ENCODE measurements around the gene STK11IP.

STK11IP gene

DNA sequence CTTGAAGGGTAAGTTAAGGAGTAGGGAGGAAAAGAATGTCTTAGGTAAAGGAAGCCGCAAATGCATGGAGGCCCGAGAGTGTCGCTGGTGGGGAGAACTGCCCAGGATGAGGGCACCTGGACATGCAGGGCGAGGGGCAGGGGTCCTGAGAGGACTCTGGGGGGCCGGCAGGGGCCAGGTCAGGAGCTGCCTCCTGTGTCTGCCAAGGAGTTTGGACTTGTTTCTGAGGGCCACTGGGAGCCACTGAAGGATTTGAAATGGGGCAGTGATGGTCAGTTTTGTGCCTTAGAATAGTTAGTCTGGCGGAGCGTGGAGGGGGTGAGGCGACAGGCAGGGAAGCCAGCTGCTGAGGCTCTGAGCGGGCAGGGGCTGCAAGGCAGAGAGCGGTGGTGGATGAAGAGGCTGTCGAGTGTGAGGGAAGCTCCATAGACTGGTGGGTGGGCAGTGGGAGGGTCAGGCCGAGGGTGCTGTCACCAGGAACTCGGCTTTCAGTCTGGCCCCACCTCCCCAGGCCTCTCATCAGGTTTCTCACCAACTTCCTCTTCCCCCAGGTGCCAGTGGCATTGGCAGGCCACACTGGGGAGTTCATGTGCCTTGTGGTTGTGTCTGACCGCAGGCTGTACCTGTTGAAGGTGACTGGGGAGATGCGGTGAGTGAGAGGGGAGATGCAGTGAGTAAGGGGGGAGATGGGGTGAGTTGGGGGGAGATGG is 15.1 kb downstream of the STK11IP start:
- no peaks in the 10 kb centered on the region for H3K27me3 ChIP-seq (ENCODE audit: insufficient read depth, poor library complexity, severe bottlenecking)
- no peak overlapping the region for H3K4me3 ChIP-seq (replicated peaks; ENCODE audit: insufficient read depth, low read length)
- DNase-seq (ENCODE audit: low read depth in 1 of 2, low spot score in 1 of 2), result peak; percentile 46 to 62
- TF ChIP-seq GABPA (IDR thresholded peaks at IDR 0.05; ENCODE audit: low read depth) (no peak), POLR2AphosphoS5 (IDR thresholded peaks at IDR 0.05; ENCODE audit: low read depth) (no peak), SPI1 (IDR thresholded peaks at IDR 0.05; ENCODE audit: borderline replicate concordance, low read depth) (no peak)
- TF ChIP-seq, protein P1, sequence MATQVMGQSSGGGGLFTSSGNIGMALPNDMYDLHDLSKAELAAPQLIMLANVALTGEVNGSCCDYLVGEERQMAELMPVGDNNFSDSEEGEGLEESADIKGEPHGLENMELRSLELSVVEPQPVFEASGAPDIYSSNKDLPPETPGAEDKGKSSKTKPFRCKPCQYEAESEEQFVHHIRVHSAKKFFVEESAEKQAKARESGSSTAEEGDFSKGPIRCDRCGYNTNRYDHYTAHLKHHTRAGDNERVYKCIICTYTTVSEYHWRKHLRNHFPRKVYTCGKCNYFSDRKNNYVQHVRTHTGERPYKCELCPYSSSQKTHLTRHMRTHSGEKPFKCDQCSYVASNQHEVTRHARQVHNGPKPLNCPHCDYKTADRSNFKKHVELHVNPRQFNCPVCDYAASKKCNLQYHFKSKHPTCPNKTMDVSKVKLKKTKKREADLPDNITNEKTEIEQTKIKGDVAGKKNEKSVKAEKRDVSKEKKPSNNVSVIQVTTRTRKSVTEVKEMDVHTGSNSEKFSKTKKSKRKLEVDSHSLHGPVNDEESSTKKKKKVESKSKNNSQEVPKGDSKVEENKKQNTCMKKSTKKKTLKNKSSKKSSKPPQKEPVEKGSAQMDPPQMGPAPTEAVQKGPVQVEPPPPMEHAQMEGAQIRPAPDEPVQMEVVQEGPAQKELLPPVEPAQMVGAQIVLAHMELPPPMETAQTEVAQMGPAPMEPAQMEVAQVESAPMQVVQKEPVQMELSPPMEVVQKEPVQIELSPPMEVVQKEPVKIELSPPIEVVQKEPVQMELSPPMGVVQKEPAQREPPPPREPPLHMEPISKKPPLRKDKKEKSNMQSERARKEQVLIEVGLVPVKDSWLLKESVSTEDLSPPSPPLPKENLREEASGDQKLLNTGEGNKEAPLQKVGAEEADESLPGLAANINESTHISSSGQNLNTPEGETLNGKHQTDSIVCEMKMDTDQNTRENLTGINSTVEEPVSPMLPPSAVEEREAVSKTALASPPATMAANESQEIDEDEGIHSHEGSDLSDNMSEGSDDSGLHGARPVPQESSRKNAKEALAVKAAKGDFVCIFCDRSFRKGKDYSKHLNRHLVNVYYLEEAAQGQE (IDR thresholded peaks at IDR 0.05; ENCODE audit: insufficient replicate concordance, low read depth), result no peak
- TF ChIP-seq, protein P2, sequence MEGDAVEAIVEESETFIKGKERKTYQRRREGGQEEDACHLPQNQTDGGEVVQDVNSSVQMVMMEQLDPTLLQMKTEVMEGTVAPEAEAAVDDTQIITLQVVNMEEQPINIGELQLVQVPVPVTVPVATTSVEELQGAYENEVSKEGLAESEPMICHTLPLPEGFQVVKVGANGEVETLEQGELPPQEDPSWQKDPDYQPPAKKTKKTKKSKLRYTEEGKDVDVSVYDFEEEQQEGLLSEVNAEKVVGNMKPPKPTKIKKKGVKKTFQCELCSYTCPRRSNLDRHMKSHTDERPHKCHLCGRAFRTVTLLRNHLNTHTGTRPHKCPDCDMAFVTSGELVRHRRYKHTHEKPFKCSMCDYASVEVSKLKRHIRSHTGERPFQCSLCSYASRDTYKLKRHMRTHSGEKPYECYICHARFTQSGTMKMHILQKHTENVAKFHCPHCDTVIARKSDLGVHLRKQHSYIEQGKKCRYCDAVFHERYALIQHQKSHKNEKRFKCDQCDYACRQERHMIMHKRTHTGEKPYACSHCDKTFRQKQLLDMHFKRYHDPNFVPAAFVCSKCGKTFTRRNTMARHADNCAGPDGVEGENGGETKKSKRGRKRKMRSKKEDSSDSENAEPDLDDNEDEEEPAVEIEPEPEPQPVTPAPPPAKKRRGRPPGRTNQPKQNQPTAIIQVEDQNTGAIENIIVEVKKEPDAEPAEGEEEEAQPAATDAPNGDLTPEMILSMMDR (IDR thresholded peaks at IDR 0.05; ENCODE audit: insufficient read depth, low read length), result no peak
- no peak overlapping the region for H3K27ac ChIP-seq (replicated peaks)

DNA sequence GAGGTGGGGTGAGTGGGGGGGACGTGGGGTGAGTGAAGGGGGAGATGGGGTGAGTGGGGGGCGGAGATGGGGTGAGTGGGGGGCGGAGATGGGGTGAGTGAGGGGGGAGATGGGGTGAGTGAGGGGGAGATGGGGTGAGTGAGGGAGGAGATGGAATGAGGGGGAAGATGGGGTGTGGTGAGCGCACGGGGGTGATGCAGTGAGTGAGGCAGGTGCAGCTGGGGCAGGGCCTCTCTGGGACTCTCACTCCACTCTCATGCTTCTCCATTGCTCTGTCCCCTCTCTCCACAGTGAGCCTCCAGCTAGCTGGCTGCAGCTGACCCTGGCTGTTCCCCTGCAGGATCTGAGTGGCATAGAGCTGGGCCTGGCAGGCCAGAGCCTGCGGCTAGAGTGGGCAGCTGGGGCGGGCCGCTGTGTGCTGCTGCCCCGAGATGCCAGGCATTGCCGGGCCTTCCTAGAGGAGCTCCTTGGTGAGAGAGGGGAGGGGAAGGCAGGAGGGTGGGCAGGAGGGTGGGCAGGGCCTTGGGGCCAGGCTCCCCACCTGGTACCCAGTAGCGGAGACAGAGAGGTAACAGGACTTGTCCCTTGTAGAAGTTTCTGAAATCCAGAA is 15.9 kb downstream of the STK11IP start:
- no peak for DNase-seq (ENCODE audit: low read depth in 1 of 2, low spot score in 1 of 2)
- Histone ChIP-seq H3K27me3 (ENCODE audit: insufficient read depth, poor library complexity, severe bottlenecking) (no peaks in the 10 kb centered on the region), H3K27ac (replicated peaks) (no peak overlapping the region), H3K4me3 (replicated peaks; ENCODE audit: insufficient read depth, low read length) (no peak overlapping the region)
- TF ChIP-seq, protein P2 (IDR thresholded peaks at IDR 0.05; ENCODE audit: insufficient read depth, low read length), result no peak

DNA sequence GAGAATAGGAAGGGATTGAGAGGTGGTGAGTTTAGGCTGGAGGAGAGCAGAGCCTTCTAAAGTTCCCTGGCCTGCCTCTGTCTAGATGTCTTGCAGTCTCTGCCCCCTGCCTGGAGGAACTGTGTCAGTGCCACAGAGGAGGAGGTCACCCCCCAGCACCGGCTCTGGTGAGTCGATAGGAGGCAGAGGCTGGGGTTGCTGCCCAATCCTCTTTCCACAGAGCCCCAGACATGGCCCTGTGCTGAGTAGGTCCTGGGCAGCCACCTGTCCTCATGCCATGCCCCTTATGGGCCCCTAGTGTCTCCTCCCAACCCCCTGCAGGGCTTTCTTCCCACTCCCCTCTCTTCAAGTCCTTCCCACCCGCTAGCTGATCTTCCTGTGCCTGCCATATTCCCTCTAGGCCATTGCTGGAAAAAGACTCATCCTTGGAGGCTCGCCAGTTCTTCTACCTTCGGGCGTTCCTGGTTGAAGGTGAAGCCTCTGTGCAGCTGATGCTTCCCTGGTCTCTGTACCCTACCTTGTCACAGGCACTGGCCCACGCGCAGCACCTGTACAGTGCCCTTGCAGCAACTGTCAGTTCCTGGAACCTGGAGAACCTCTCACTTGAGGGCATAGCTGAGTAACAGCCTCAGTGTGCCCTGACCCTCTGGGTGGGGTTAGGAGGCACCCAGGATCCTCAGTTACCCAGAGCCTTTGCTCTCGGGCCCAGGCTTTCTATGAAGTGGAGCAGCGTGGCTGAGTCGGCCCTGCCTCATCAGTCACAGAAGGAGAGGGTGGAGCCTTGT is 16.6 kb downstream of the STK11IP start:
- no peaks in the 10 kb centered on the region for H3K27me3 ChIP-seq (ENCODE audit: insufficient read depth, poor library complexity, severe bottlenecking)
- no peak overlapping the region for H3K27ac ChIP-seq (replicated peaks)
- DNase-seq (ENCODE audit: low read depth in 1 of 2, low spot score in 1 of 2), result no peak
- TF ChIP-seq POLR2AphosphoS5 (IDR thresholded peaks at IDR 0.05; ENCODE audit: low read depth) (no peak), GABPA (IDR thresholded peaks at IDR 0.05; ENCODE audit: low read depth) (no peak), SPI1 (IDR thresholded peaks at IDR 0.05; ENCODE audit: borderline replicate concordance, low read depth) (no peak)
- TF ChIP-seq, protein P1 (IDR thresholded peaks at IDR 0.05; ENCODE audit: insufficient replicate concordance, low read depth), result no peak
- TF ChIP-seq, protein P2 (IDR thresholded peaks at IDR 0.05; ENCODE audit: insufficient read depth, low read length), result no peak
- H3K4me3 ChIP-seq (replicated peaks; ENCODE audit: insufficient read depth, low read length), result no peak overlapping the region
